GM21515 (cell line): Measurements from ENCODE around the gene ZNF586.
"Not testable (repeated sequence)": the region's sequence is repeated elsewhere in the genome, so short reads cannot be mapped to it uniquely, and the experiment has no call there.

Experiments
- ATAC-seq: cut with Tn5 transposase; IDR thresholded peaks from one replicate; pipeline ENCODE4 v1.9.1; 2021; ENCODE audit not compliant: unreplicated experiment

ZNF586 gene

GRCh38 chr19:57769345-57770131, at the start of gene ZNF586:
Gene ZNF586 (plus strand): TSS chr19:57769676. CDS start chr19:57769843, 167 bp downstream.
- ATAC-seq = peak; percentile 95

- no peak for ATAC-seq
These were observed 49.5 kb upstream of the ZNF586 start for GRCh38 chr19:57719901-57720519.

- no peak for ATAC-seq
These were observed 48.6 kb upstream of the ZNF586 start for GRCh38 chr19:57720878-57721277.

DNA sequence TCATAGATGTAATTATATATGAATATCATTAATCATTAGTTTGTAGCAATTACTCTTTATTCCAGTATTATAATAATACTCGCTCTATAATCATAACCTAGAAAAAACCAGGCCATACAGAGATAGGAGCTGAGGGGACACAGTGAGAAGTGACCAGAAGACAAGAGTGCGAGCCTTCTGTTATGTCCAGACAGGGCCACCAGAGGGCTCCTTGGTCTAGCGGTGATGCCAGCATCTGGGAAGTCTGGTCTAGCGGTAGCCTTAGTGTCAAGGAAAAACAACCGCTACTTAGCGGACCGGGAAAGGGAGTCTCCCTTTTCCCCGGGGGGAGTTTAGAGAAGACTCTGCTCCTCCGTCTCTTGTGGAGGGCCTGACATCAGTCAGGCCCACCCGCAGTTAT, 31.2 kb upstream of the ZNF586 start:
- ATAC-seq = not testable (repeated sequence)

DNA sequence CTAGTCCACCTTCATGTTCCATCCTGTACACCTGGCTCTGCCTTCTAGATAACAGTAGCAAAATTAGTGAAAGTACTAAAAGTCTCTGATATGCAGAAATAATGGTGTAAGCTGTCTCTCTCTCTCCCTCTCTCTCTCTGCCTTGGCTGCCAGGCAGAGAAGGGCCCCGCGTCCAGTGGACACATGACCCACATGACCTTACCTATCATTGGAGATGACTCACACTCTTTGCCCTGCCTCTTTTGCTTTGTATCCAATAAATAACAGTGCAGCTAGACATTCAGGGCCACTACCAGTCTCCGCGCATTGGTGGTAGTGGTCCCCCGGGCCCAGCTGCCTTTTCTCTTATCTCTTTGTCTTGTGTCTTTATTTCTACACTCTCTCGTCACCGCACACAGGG, 30.7 kb upstream of the ZNF586 start:
- not testable (repeated sequence) for ATAC-seq

- ATAC-seq = peak; percentile 91
These were observed 22.6 kb upstream of the ZNF586 start, which contains the start of gene ZNF776 for GRCh38 chr19:57746580-57747471. Gene ZNF776 (plus strand): TSS chr19:57746815. CDS start chr19:57747059, 244 bp downstream.

DNA sequence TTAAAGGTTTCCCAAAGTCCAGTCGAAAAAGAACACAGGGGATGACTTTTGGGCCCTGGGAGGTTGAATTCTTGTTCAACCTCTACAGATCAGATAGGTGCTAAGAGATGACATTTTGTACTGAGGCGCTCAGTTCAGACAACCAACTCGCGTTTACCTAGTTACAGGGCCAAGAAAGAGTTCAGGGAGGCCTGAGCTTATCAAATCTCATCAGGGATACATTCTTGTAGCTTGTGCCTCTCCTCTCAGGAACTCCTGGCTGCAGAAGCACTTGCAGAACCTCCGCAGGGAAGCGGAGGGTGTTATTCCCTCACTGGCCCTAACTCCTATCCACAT, 22.0 kb upstream of the ZNF586 start:
- ATAC-seq = no peak

DNA sequence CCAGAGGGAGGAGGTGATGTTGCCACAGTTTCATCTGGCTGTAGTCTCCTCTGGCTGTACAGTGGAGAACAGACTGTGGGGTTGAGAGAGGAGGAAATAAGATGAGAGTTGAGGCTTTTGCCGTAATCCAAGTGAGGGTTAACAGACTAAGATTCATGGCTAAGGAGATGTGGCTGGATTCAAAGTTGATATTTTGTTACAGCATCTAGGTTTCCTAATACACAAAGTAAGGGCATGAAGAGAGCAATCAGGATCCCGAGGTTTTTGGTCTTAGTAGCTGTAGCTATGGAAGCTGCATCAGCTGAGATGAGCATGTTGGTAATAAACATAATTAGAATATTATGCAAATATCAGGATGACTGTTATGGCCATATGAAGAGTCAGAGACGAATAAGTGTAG, 21.4 kb upstream of the ZNF586 start:
- ATAC-seq = no peak

- ATAC-seq = no peak
These were observed 15.3 kb upstream of the ZNF586 start for GRCh38 chr19:57754091-57754673.

- no peak for ATAC-seq
These were observed 14.4 kb upstream of the ZNF586 start for GRCh38 chr19:57755031-57755430.

GRCh38 chr19:57757941-57758340, 11.5 kb upstream of the ZNF586 start:
- no peak for ATAC-seq

DNA sequence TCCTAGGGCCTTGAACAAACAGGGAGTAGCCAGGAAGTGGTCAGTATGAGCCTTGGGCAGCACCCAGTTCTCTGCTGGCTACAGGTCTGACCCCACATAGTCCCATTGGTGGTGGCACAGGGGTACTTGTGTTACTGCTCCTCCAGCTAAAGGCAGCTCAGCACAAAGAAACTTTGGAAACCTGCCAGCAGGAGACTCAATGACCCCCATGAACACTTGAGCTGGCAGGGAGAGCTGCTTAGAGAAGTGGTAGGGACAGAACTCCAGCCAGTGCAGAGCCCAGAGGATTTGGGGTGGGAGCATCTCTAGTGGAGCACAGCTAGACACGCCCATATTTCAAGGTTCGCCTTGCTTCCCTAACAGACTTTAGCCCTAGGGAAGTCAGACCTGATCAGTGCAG, 10.4 kb upstream of the ZNF586 start:
- no peak for ATAC-seq

- ATAC-seq = no peak
These were observed 1.9 kb downstream of the ZNF586 start for GRCh38 chr19:57771417-57771816.

GRCh38 chr19:57773488-57773887, 4.0 kb downstream of the ZNF586 start:
- ATAC-seq = no peak

DNA sequence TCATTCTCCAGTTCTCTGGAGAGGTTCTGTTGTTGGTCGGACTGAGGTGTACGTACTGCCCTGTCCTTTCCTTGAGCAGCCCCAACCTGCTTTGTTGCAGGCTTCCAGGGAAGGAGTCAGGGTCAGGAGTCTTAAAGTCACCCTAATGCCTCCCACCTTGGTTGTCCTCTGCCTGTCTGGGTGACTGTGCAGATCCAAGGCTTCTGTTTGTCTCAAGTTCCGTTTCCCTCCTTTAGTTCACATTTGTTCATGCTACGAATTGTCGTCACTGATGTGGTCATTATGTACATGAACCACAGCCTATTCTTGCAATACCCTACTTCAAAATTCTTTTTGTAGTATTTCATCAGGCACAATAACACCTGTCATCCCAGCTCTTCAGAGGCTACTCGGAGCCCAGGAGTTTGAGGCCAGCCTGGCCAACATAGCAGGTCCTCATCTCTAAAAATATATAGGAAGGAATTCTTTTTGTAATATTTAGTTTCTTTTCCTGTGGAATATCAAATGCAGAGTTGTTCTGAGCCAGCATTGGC, 7.4 kb downstream of the ZNF586 start:
- ATAC-seq = no peak

DNA sequence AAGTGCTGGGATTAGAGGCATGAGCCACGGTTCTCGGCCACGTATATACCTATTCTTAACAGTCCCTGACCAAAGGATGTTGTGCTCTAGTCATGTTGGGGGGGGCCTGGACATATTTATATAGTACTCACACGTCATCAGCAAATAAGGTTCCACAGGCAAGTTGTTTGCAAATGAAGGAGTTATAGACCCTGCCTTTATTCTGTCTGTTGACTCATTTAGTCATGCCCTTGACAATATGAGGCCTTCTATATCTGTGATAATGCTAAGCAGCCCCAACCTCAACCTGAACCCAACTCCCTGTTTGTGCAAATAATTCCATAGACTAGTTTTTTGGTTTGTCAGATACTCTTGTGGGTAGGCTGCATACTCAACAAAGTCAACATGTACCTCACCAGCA, 8.9 kb downstream of the ZNF586 start:
- no peak for ATAC-seq

- no peak for ATAC-seq
These were observed 9.9 kb downstream of the ZNF586 start for GRCh38 chr19:57779220-57779845.

- no peak for ATAC-seq
These were observed 16.8 kb downstream of the ZNF586 start for GRCh38 chr19:57786286-57786685.

DNA sequence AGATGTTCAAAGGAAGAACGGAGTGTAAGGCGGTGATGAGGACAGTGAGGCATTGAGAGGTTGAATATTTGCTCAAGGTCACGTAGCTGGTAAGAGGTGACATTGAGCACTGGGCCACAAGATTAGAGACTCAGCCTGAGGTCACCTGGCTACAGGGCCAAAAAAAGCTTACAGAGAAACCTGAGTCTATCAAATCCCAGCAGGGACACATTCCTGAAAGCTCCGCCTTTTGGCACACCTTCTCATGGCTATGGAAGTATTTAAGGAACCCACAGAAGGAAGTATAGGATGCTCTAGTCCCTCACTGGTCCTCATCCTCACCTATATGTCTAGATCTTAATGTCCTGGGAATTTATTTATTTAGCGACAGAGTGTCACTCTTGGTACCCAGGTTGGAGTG, 17.4 kb downstream of the ZNF586 start:
- no peak for ATAC-seq

GRCh38 chr19:57788114-57788692, 18.7 kb downstream of the ZNF586 start:
- no peak for ATAC-seq
